GM18498 (cell line): ENCODE measurements around the gene MLN.
"Not testable (repeated sequence)": the region's sequence is repeated elsewhere in the genome, so short reads cannot be mapped to it uniquely, and the experiment has no call there.

Experiments
- ATAC-seq: cut with Tn5 transposase; IDR thresholded peaks from one replicate; pipeline ENCODE4 v1.9.1; 2021; ENCODE audit warnings: mild to moderate bottlenecking, moderate library complexity; ENCODE audit not compliant: unreplicated experiment

The MLN gene

GRCh38 chr6:33836806-33837469 lies 33.1 kb upstream of the MLN start:
- ATAC-seq: no peak

DNA sequence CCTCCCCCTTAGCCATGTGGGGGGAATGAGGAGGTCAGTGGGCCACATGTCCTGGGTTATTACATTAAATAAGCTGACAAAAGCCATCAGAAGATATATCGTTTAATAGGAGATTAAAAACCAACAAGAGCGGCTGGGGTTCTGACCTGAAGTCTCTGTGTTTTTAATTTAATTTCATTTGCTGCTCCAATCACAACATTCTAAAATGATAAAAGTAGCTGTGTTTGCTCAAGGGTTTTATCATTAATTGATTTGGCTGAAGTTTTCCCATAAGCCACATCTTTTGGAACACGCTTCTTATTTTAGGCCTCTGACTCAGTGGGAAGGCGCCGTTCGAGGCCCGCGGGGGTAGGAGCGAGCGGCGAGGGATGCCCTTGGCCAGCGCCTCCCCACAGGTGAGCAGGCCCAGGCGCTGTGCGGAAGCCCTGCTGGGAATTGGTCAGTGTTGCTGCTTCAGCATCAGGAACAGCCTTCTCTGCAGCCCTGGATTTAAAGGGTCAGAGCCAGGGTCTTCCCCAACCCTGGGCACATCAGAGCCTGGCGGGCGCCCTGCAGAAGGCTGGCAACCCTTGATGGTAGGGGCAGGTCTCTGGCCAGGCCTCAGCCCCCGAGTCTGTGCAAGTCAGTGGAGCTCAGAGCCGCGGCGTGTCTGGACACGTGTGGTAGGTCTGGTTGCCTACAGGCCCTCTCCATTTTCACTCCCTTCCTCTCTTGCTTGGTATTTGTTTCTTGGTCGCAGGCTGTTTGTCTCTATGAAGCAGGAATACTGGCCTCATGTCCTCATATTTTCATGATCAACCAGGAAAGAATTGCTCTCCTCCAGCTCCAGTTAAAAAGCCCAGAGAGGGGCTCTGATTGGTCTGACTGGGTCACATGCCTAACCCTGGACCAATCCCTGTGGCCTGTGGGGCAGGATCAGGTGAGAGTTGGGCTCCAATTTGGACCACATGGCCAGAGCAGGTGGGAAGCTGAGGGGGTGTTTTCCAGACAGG lies 30.9 kb upstream of the MLN start:
- no peak for ATAC-seq

GRCh38 chr6:33833599-33833998 lies 29.8 kb upstream of the MLN start:
- ATAC-seq: no peak

DNA sequence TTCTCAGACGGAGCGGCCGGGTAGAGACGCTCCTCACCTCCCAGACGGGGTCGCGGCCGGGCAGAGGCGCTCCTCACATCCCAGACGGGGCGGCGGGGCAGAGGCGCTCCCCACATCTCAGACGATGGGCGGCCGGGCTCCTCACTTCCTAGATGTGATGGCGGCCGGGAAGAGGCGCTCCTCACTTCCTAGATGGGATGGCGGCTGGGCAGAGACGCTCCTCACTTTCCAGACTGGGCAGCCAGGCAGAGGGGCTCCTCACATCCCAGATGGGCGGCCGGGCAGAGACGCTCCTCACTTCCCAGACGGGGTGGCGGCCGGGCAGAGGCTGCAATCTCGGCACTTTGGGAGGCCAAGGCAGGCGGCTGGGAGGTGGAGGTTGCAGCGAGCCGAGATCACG lies 29.0 kb upstream of the MLN start:
- ATAC-seq: not testable (repeated sequence)

- ATAC-seq: not testable (repeated sequence)
Measured at GRCh38 chr6:33831725-33832124, 27.9 kb upstream of the MLN start.

DNA sequence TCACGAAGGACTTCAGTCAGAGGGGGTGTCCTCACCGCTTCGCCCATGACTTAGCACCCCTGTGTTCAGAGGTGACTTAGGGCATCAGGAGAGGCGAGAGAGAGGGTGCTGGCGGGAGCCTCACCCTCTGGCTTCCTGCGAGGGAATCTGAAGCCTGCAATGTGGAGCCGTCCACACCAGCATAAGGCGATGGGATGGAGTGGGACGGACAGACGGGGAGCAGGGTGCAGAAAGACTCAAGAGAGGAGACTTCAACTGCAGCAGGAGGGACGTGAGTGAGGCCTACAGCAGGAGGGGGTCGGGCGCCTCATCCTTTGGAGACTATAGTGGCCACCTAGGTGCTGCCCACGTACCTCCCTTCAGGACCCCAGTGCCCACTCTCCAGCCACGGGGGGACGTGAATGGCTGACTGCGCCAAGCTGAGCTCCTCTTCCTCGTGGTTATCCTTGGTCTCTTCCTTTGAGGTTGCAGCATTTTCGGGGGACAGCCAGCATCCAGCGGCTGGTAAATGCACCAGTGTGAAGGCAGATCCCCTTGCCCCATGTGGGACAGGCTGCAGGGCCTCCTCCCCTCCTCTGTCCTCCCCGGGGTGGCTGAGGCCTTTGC lies 26.9 kb upstream of the MLN start:
- no peak for ATAC-seq

DNA sequence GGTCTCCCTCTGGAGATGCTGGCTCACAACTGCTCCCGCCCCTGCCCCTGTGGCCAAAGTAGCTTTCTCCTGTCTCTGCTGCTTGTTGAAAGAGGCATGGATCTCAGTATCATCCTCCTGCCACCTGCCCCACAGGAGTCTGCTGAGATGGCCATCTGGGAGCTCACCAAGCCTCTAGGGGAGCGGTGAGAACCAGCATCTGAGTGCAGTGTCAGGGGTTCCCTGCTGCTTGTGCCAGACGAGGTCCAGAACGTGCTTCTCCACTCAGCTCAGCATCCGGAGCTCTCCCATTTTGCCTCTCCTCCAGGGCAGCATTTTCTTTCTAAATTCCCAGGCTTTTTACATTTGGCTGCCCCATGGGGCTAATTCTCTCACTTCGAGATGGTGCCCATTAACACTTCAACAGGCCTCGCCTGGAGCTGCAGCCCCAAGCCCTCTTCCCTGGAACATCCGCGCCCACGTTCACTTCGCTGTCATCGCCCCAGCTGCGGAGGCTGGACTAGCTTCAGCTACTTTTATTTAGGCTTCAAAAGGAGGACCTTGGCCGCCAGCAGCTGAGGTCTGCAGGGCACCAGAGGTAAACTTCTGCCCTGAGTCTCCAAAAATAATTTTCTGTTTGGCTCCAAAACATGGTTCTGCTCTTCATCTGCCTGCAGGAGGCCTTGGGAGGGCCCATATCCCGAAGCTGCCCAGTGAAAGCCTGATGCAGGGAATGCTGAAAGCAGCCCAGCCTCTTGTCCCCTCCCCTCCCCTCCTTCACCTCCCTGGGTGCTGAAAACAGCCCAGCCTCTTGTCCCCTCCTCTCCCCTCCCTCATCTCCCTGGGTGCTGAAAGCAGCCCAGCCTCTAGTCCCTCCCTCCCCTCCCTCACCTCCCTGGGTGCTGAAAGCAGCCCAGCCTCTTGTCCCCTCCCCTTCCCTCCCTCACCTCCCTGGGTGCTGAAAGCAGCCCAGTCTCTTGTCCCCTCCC lies 25.2 kb upstream of the MLN start:
- no peak for ATAC-seq

DNA sequence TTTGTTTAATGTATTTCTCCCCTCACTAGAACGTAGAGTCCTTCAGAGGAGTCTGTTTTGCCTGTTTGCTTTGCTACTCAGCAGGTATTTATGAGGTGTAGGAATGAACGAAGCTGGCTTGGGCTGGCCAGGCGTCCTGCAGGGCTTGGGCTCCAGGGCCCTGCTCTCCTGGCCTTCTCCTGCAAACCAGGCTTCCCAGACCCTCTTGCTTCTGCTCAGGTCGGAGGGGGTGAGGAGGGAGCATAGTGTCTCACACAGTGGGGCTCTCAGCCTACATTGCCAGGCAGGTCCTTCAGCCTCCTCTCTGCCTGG lies 24.6 kb upstream of the MLN start:
- no peak for ATAC-seq

- no peak for ATAC-seq
Measured at GRCh38 chr6:33827546-33828451, 24.0 kb upstream of the MLN start.

- no peak for ATAC-seq
Measured at GRCh38 chr6:33826537-33826936, 22.7 kb upstream of the MLN start.

GRCh38 chr6:33824461-33825154 lies 20.8 kb upstream of the MLN start:
- ATAC-seq: no peak

GRCh38 chr6:33823806-33824205 lies 20.0 kb upstream of the MLN start:
- ATAC-seq: no peak

DNA sequence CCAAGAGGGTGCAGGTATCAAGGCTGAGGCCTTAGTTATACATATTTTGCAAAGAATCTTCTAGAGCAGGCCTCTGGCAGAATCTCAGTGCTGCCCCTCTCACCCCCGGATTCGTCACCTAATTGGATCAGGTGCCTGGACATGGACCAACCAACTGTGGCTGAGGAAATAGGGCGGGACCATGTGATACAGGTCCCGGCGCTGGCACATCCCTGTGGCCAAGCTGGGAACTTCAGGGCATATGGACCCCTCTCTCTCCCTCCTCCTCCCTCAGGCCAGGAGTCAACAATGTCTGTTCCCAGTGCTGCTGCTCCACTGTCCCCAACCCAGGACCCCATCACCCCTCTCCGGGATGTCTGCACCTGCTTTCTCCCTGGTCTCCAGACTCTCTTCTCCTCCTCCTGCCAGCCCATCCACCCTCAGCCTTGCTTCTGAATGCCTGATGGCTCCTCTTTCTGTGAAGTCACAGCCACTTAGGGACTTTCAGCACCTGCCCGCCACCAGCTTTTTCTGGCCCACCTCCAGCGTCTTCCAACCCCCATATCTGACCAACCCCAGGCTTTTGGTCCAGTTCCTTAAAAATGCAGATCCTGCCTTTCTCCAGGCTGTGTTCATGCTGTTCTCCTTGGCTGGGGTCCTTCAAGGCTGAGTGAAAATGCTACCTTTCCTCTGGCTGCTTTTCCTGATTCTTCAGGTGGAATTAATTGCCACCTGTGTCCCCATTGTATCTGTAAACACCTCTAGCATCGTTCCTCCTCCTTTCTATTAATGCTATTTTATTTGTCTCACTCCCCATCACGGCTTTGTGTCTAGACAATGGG lies 19.0 kb upstream of the MLN start:
- no peak for ATAC-seq

GRCh38 chr6:33820784-33821520 lies 17.1 kb upstream of the MLN start:
- ATAC-seq: no peak

DNA sequence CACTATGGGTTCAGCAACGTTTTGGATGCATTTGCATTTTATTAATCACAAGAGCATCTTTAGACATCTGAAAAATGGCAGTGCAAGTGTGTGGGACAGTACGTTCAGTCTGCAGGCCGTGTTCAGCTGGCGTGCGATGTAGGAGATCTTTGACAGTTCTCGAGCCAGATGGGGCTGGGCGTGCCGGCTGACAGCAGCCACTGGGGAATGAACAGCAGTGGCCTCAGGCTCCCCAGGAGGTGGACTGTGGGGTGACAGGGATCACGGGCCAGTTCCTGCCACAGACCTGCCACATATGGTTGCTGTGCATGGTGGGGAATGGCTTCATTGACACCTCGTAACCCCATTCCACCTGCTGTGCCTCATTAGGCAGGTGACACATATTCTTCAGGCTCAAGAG lies 16.4 kb upstream of the MLN start:
- no peak for ATAC-seq

DNA sequence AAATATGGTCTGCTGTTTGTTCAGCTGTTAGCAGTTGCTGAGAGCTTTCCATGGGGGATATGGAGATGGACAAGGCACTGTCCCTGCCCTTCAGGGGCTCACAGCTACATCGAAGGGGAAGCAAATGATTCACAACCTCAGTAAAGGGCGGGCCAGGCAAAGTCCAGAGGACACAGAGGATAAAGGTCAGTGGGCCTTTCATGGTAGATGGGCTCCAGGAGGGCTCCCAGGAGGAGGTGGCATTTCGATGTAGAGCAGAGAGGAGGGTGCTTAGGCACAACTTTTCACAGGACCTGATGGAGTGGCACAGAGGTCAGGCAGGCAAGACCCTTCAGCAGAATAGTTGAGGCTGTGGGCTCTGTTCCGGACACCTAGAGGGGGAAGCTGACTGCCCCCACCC lies 15.2 kb upstream of the MLN start:
- no peak for ATAC-seq

DNA sequence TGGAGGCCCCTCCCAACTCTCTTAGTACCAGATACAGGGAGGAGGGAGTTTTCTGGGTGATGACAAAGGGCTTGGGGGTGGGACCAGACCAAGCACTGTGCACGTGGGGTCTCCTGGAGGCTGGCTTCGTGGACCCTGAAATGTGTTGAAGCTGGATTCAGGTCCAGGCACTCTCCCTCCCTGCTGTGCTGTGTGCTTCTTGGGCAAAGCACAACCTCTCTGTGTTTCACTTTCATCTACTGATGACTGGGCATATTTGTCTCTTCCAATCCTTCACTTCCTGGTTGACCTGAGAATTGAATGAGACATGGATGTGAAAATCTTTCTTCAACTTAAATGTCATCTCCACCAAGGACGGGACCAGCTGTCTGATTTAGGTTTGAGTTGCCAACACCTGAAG lies 14.5 kb upstream of the MLN start:
- no peak for ATAC-seq

- ATAC-seq: no peak
Measured at GRCh38 chr6:33817489-33817888, 13.7 kb upstream of the MLN start.
